Caco-2 (cell line): Measurements from ENCODE around the gene GLTP. TPM values are rescaled to one million over a fixed set of nuclear protein-coding genes. Genes with fewer than 3 reads are reported as not detected.

ENCODE experiments used
- BruUV-seq: library from RNA; stranded (reverse); fragments of 400-500 nt; replicated peaks from 2 replicates; lab custom pipeline; 2021; lab: Mats Ljungman, UMichigan
- CTCF ChIA-PET: fragments of 300-600 bp; sonication (Branson Sonifier 250); formaldehyde crosslinking; loops from one replicate; lab custom pipeline; 2022; ENCODE audit warnings: antibody characterized with exemption; lab: Charles Lee
- POLR2A ChIA-PET: fragments of 300-600 bp; sonication (Branson Sonifier 250); formaldehyde crosslinking; loops from one replicate; lab custom pipeline; 2022; ENCODE audit warnings: antibody characterized with exemption; lab: Charles Lee
- DNase-seq, 2 experiments: peaks; one replicate each; pipeline versions ENCODE4 v3.0.0 to v3.0.0-alpha.2; 2020 to 2022
- H3K27me3 ChIP-seq: replicated peaks from 2 replicates; pipeline ENCODE4 v1.6.0; 2011; ENCODE audit warnings: low read length; ENCODE audit not compliant: control insufficient read depth, insufficient read depth
- H3K36me3 ChIP-seq: 2 replicates; pipeline ENCODE4 v1.5.1; 2011; ENCODE audit warnings: low read length; ENCODE audit not compliant: control insufficient read depth, insufficient read depth
- H3K4me1 ChIP-seq: fragments of 250-450 bp; sonication (Bioruptor Pico); 2 replicates; pipeline ENCODE4 v1.5.1; 2020; ENCODE audit warnings: mild to moderate bottlenecking
- H3K4me3 ChIP-seq: 2 replicates; pipeline ENCODE4 v1.5.1; 2011; ENCODE audit warnings: low read depth, mild to moderate bottlenecking, control low read depth, low read length
- H3K9me3 ChIP-seq: fragments of 250-450 bp; sonication (Bioruptor Pico); 2 replicates; pipeline ENCODE4 v1.5.1; 2020; ENCODE audit warnings: mild to moderate bottlenecking, moderate library complexity
- H3K27ac Mint-ChIP-seq: one replicate; pipeline ENCODE4 v1.8.0; 2022; ENCODE audit warnings: mixed read lengths; ENCODE audit not compliant: unreplicated experiment
- H3K27me3 Mint-ChIP-seq: one replicate; pipeline ENCODE4 v1.8.0; 2022; ENCODE audit warnings: mixed read lengths; ENCODE audit not compliant: insufficient read depth, unreplicated experiment
- H3K36me3 Mint-ChIP-seq: one replicate; pipeline ENCODE4 v1.8.0; 2022; ENCODE audit warnings: mild to moderate bottlenecking, mixed read lengths; ENCODE audit not compliant: insufficient read depth, unreplicated experiment
- H3K4me1 Mint-ChIP-seq: one replicate; pipeline ENCODE4 v1.8.0; 2022; ENCODE audit warnings: low read depth, mixed read lengths; ENCODE audit not compliant: unreplicated experiment
- H3K4me3 Mint-ChIP-seq: one replicate; pipeline ENCODE4 v1.8.0; 2022; ENCODE audit warnings: mild to moderate bottlenecking, moderate library complexity, mixed read lengths; ENCODE audit not compliant: unreplicated experiment
- H3K9me3 Mint-ChIP-seq: one replicate; pipeline ENCODE4 v1.8.0; 2022; ENCODE audit warnings: mixed read lengths; ENCODE audit not compliant: unreplicated experiment
- intact Hi-C: fragments of 100-400 bp; cut with micrococcal nuclease; formaldehyde crosslinking; loops from one replicate; pipeline ENCODE4 v1.10.0; 2022; ENCODE audit not compliant: unreplicated experiment
- total RNA-seq: library from RNA; stranded (reverse); gene quantifications from 2 replicates; pipeline ENCODE4 v1.2.3, GENCODE V29; 2022
- TF ChIP-seq, protein P1 (sequence below), 2 experiments: fragments of 200-600 bp in 1 of 2; IDR thresholded peaks; 1 replicate in 1 of 2; 2 replicates in 1 of 2; pipeline versions ENCODE4 v1.5.1 to v1.8.0; 2011 to 2022; ENCODE audit warnings: antibody characterized with exemption in 1 of 2, control low read depth in 1 of 2, inconsistent platforms in 1 of 2, low read depth in 1 of 2, low read length in 1 of 2, mild to moderate bottlenecking in 1 of 2, moderate library complexity in 1 of 2; ENCODE audit not compliant: insufficient read depth in 1 of 2, severe bottlenecking in 1 of 2, unreplicated experiment in 1 of 2

GLTP gene
- total RNA-seq, 1 experiment from 2014 or later = 14.9 TPM

DNA sequence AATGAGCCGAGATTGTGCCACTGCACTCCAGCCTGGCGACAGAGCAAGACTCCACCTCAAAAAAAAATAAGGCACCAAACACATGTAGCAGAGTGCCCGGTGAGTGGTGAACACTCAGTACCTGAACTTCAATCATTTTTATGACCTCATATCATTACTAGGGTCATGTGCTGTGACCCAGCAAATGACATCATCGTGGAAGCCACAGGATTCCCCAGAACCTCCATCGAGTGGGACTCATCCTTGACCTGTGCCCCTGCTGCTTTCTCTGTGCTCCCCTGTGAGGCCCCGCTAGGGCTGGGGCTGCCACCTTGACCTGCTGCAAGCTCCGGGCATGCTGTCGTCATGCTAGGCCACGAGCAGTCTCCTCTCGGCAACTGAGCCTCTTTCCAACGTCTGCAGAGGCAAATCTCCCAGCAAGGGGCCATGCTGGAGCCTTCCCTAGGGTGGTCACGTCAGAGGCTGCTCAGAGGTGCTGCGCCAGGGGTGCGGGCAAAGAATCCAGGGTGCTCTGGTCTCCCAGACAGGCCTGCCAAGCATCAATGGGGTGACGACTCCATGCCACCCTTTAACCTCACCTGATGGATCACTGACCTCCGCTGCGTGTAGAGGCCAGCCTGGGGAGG is 18.5 kb downstream of the GLTP start:
- POLR2A ChIA-PET = no interaction called here
- CTCF ChIA-PET = interaction anchor here (1.0 kb wide), 1 partner anchor 17 kb away, joined by 3 read pairs; no protein-coding TSS in a partner anchor
- no peaks in the 10 kb centered on the region for H3K9me3 Mint-ChIP-seq

DNA sequence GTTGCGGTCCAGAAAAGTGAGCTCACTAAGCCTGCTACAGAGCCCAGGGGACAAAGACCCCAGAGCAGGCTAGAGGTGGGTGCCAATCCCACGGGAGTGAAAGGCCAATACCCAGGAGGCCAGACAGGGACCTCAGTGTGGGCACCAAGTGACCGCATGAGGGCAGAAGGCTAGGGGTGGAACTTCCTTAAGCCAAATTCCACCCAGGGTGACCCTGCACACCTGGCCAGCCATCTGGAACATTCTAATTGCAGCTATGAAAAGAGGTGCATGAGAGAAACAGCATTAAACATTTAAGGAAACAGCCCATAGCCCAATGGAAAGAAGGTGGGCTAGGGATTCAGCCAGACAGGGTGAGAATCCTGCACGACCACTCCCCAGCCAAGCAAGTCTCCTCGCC is 19.4 kb downstream of the GLTP start:
- CTCF ChIA-PET = no interaction called here
- Mint-ChIP-seq H3K9me3 (no peaks in the 10 kb centered on the region), H3K27ac (no peak overlapping the region), H3K4me3 (no peak overlapping the region), H3K36me3 (peaks cover 5% of the 10 kb centered on the region), H3K27me3 (no peaks in the 10 kb centered on the region), H3K4me1 (peaks cover 8% of the 10 kb centered on the region)
- TF ChIP-seq, protein P1, sequence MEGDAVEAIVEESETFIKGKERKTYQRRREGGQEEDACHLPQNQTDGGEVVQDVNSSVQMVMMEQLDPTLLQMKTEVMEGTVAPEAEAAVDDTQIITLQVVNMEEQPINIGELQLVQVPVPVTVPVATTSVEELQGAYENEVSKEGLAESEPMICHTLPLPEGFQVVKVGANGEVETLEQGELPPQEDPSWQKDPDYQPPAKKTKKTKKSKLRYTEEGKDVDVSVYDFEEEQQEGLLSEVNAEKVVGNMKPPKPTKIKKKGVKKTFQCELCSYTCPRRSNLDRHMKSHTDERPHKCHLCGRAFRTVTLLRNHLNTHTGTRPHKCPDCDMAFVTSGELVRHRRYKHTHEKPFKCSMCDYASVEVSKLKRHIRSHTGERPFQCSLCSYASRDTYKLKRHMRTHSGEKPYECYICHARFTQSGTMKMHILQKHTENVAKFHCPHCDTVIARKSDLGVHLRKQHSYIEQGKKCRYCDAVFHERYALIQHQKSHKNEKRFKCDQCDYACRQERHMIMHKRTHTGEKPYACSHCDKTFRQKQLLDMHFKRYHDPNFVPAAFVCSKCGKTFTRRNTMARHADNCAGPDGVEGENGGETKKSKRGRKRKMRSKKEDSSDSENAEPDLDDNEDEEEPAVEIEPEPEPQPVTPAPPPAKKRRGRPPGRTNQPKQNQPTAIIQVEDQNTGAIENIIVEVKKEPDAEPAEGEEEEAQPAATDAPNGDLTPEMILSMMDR (IDR thresholded peaks at IDR 0.05; ENCODE audit: insufficient read depth in 1 of 2, low read depth in 1 of 2, low read length in 1 of 2, severe bottlenecking in 1 of 2, unreplicated experiment in 1 of 2) = no peak
- no TSS peak for BruUV-seq
- no peak for DNase-seq
- POLR2A ChIA-PET = no interaction called here
- no peaks in the 10 kb centered on the region for H3K9me3 ChIP-seq
- H3K27me3 ChIP-seq = no peaks in the 10 kb centered on the region
- peaks cover 15% of the 10 kb centered on the region for H3K4me1 ChIP-seq
- no peak overlapping the region for H3K4me3 ChIP-seq
- 0 out of 2 replicates have a peak, but pooled peaks cover 1% of the 10 kb centered on the region for H3K36me3 ChIP-seq
- intact Hi-C loops = no loop called here

More for the DNA sequence above, 18.5 kb downstream of the GLTP start:
- TF ChIP-seq, protein P1 (IDR thresholded peaks at IDR 0.05; ENCODE audit: insufficient read depth in 1 of 2, low read depth in 1 of 2, low read length in 1 of 2, severe bottlenecking in 1 of 2, unreplicated experiment in 1 of 2) = no peak
- Mint-ChIP-seq H3K36me3 (peaks cover 5% of the 10 kb centered on the region), H3K4me3 (no peak overlapping the region), H3K4me1 (peaks cover 8% of the 10 kb centered on the region), H3K27me3 (no peaks in the 10 kb centered on the region), H3K27ac (no peak overlapping the region)
- Histone ChIP-seq H3K36me3 (0 out of 2 replicates have a peak, but pooled peaks cover 1% of the 10 kb centered on the region), H3K27me3 (no peaks in the 10 kb centered on the region), H3K9me3 (no peaks in the 10 kb centered on the region), H3K4me1 (peaks cover 15% of the 10 kb centered on the region), H3K4me3 (no peak overlapping the region)
- no TSS peak for BruUV-seq
- intact Hi-C loops = no loop called here
- DNase-seq = no peak

DNA sequence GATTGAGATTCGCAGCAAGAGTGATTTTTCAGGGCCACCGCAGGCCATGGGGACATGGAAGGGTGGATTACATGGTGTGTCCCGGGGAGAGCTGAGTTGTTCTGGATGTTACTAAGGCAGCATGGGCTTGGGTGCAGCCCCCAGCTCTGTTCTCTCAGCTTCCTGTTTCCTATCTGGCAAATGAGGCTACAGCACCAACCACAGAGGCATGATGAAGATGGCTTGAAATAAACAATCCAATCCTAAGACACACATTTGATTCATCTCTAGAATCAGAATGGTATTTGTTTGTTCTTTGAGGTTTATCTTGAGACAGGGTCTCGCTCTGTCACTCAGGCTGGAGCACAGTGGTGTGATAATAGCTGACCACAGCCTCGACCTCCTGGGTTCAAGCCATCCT is 21.6 kb downstream of the GLTP start:
- BruUV-seq = no TSS peak
- no peaks in the 10 kb centered on the region for H3K4me1 Mint-ChIP-seq

More for the DNA sequence above, 21.6 kb downstream of the GLTP start:
- Histone ChIP-seq H3K36me3 (0 out of 2 replicates have a peak, but pooled peaks cover 1% of the 10 kb centered on the region), H3K27me3 (no peaks in the 10 kb centered on the region), H3K9me3 (no peaks in the 10 kb centered on the region), H3K4me3 (no peak overlapping the region), H3K4me1 (no peaks in the 10 kb centered on the region)
- ChIA-PET POLR2A (no interaction called here), CTCF (interaction anchor here (0.8 kb wide), 1 partner anchor 13 kb away, joined by 3 read pairs; no protein-coding TSS in a partner anchor)
- Mint-ChIP-seq H3K9me3 (no peaks in the 10 kb centered on the region), H3K27ac (no peak overlapping the region), H3K4me3 (no peak overlapping the region), H3K36me3 (peaks cover 5% of the 10 kb centered on the region), H3K27me3 (no peaks in the 10 kb centered on the region)
- DNase-seq = no peak
- TF ChIP-seq, protein P1 (IDR thresholded peaks at IDR 0.05; ENCODE audit: insufficient read depth in 1 of 2, low read depth in 1 of 2, low read length in 1 of 2, severe bottlenecking in 1 of 2, unreplicated experiment in 1 of 2) = no peak
- intact Hi-C loops = no loop called here
